Measurements from ENCODE around the gene MEI1.

Gene MEI1

GRCh38 chr22:41658869-41659268, 40.4 kb upstream of the MEI1 start:
- no peak overlapping the region for H3K4me3 ChIP-seq (replicated peaks; ENCODE audit: insufficient read depth, low read length)
- DNase-seq (ENCODE audit: low read depth in 1 of 2, low spot score in 1 of 2), result no peak
- TF ChIP-seq SPI1 (IDR thresholded peaks at IDR 0.05; ENCODE audit: borderline replicate concordance, low read depth) (no peak), CTCF (IDR thresholded peaks at IDR 0.05; ENCODE audit: insufficient read depth, low read length) (no peak), GABPA (IDR thresholded peaks at IDR 0.05; ENCODE audit: low read depth) (no peak), REST (IDR thresholded peaks at IDR 0.05; ENCODE audit: insufficient replicate concordance, low read depth) (no peak), POLR2AphosphoS5 (IDR thresholded peaks at IDR 0.05; ENCODE audit: low read depth) (no peak)
- H3K27me3 ChIP-seq (ENCODE audit: insufficient read depth, poor library complexity, severe bottlenecking), result no peaks in the 10 kb centered on the region
- no peak overlapping the region for H3K27ac ChIP-seq (replicated peaks)

GRCh38 chr22:41659941-41660340, 39.4 kb upstream of the MEI1 start:
- no peak for DNase-seq (ENCODE audit: low read depth in 1 of 2, low spot score in 1 of 2)
- Histone ChIP-seq H3K27me3 (ENCODE audit: insufficient read depth, poor library complexity, severe bottlenecking) (no peaks in the 10 kb centered on the region), H3K4me3 (replicated peaks; ENCODE audit: insufficient read depth, low read length) (no peak overlapping the region), H3K27ac (replicated peaks) (no peak overlapping the region)
- no peak for TF ChIP-seq POLR2AphosphoS5 (IDR thresholded peaks at IDR 0.05; ENCODE audit: low read depth)
- TF ChIP-seq CTCF (IDR thresholded peaks at IDR 0.05; ENCODE audit: insufficient read depth, low read length), result no peak
- TF ChIP-seq REST (IDR thresholded peaks at IDR 0.05; ENCODE audit: insufficient replicate concordance, low read depth), result no peak
- no peak for TF ChIP-seq SPI1 (IDR thresholded peaks at IDR 0.05; ENCODE audit: borderline replicate concordance, low read depth)

GRCh38 chr22:41660416-41660815, 38.9 kb upstream of the MEI1 start:
- H3K27ac ChIP-seq (replicated peaks), result no peak overlapping the region
- H3K4me3 ChIP-seq (replicated peaks; ENCODE audit: insufficient read depth, low read length), result no peak overlapping the region
- DNase-seq (ENCODE audit: low read depth in 1 of 2, low spot score in 1 of 2), result no peak
- no peaks in the 10 kb centered on the region for H3K27me3 ChIP-seq (ENCODE audit: insufficient read depth, poor library complexity, severe bottlenecking)
- TF ChIP-seq CTCF (IDR thresholded peaks at IDR 0.05; ENCODE audit: insufficient read depth, low read length), result no peak
- no peak for TF ChIP-seq SPI1 (IDR thresholded peaks at IDR 0.05; ENCODE audit: borderline replicate concordance, low read depth)
- no peak for TF ChIP-seq GABPA (IDR thresholded peaks at IDR 0.05; ENCODE audit: low read depth)
- TF ChIP-seq REST (IDR thresholded peaks at IDR 0.05; ENCODE audit: insufficient replicate concordance, low read depth), result no peak
- no peak for TF ChIP-seq POLR2AphosphoS5 (IDR thresholded peaks at IDR 0.05; ENCODE audit: low read depth)

Data from HL-60 (cell line).